Activated naive CD8-positive, alpha-beta T cell treated with anti-CD3 and anti-CD28 coated beads, Interleukin-2, amount 50 U/mL, for 24 hours (primary cell): ENCODE data around the gene DNAJC13.
A peak's percentile ranks its signal among the peaks of the same experiment; 100 is the strongest.

Experiments
- ATAC-seq: fragments of 150-1000 bp; cut with Tn5 transposase; one replicate; pipeline ENCODE4 v1.10.0; 2021
- DNase-seq: peaks from one replicate; pipeline ENCODE4 v3.0.0; 2021
- H3K27ac Mint-ChIP-seq: one replicate; pipeline ENCODE4 v1.8.0; 2021; ENCODE audit warnings: mild to moderate bottlenecking, mixed read lengths
- H3K27me3 Mint-ChIP-seq: one replicate; pipeline ENCODE4 v1.8.0; 2021; ENCODE audit warnings: mixed read lengths
- H3K36me3 Mint-ChIP-seq: one replicate; pipeline ENCODE4 v1.8.0; 2021; ENCODE audit warnings: low read depth, mixed read lengths
- H3K4me1 Mint-ChIP-seq: one replicate; pipeline ENCODE4 v1.8.0; 2021; ENCODE audit warnings: mixed read lengths
- H3K4me3 Mint-ChIP-seq: one replicate; pipeline ENCODE4 v1.8.0; 2021; ENCODE audit warnings: mild to moderate bottlenecking, moderate library complexity, mixed read lengths
- H3K9me3 Mint-ChIP-seq: one replicate; pipeline ENCODE4 v1.8.0; 2021; ENCODE audit warnings: mixed read lengths

DNAJC13 gene

GRCh38 chr3:132535575-132536441 lies 118.5 kb downstream of the DNAJC13 start:
- peaks cover 36% of the 10 kb centered on the region for H3K36me3 Mint-ChIP-seq
- no peaks in the 10 kb centered on the region for H3K27me3 Mint-ChIP-seq

GRCh38 chr3:132536442-132537153 lies 119.3 kb downstream of the DNAJC13 start:
- peaks cover 32% of the 10 kb centered on the region for H3K4me1 Mint-ChIP-seq
- peak overlapping the region; percentile 83 for H3K27ac Mint-ChIP-seq
- DNase-seq (no peak), ATAC-seq (peak; percentile 93)
- H3K36me3 Mint-ChIP-seq: peaks cover 35% of the 10 kb centered on the region
- no peaks in the 10 kb centered on the region for H3K9me3 Mint-ChIP-seq
- no peaks in the 10 kb centered on the region for H3K27me3 Mint-ChIP-seq
- no peak overlapping the region for H3K4me3 Mint-ChIP-seq

More at GRCh38 chr3:132535575-132536441, 118.5 kb downstream of the DNAJC13 start:
- H3K4me1 Mint-ChIP-seq: peaks cover 26% of the 10 kb centered on the region
- peak; percentile 45 for ATAC-seq
- peak; percentile 62 for DNase-seq
- no peaks in the 10 kb centered on the region for H3K9me3 Mint-ChIP-seq
- H3K27ac Mint-ChIP-seq: peak overlapping the region; percentile 83
- H3K4me3 Mint-ChIP-seq: no peak overlapping the region

DNA sequence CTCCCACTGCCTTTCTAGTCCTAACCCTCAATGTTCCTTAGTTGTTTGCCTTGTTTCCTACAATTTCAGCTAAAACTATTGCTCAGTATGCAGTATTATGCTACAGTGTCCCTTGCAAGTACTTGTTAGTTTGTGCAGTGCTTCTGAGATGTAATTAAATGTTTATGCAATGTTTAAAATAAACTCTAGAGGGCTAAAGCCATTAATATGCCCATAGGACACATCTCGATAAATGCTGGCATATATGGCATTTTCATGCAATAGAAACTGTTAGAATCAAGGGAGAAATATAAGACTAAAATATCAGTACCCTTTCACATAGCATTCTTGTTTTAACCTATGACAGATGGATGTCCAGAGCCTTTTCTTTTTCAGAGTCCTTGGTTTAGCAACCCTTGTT lies 120.0 kb downstream of the DNAJC13 start:
- Mint-ChIP-seq H3K9me3 (no peaks in the 10 kb centered on the region), H3K4me1 (peaks cover 39% of the 10 kb centered on the region), H3K4me3 (no peak overlapping the region), H3K27me3 (no peaks in the 10 kb centered on the region), H3K27ac (peak overlapping the region; percentile 83), H3K36me3 (peaks cover 39% of the 10 kb centered on the region)
- DNase-seq: no peak
- no peak for ATAC-seq

DNA sequence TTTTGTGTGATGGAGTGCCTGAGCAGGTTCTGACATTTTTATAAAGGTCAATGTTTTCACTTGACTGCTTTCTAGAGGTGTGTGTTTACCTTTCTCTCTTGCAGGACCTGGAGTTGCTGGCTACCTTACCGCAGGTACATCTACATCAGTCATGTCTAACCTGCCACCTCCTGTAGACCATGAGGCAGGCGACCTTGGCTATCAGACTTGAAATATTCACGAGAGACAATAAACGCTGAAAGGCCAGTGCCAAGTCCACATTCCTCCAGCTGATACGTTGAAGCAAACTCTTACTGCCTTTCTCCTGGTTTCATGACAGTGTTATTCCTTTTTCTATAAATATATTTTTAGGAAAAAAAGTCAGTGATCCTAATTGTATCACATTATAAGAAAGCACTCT lies 120.8 kb downstream of the DNAJC13 start:
- ATAC-seq: no peak
- no peak for DNase-seq
- Mint-ChIP-seq H3K27ac (no peak overlapping the region), H3K4me3 (no peak overlapping the region), H3K36me3 (peaks cover 39% of the 10 kb centered on the region), H3K9me3 (no peaks in the 10 kb centered on the region), H3K27me3 (no peaks in the 10 kb centered on the region), H3K4me1 (peaks cover 46% of the 10 kb centered on the region)

- H3K4me1 Mint-ChIP-seq: peaks cover 62% of the 10 kb centered on the region
- DNase-seq (no peak), ATAC-seq (no peak)
- no peak overlapping the region for H3K4me3 Mint-ChIP-seq
- H3K36me3 Mint-ChIP-seq: peaks cover 42% of the 10 kb centered on the region
- H3K9me3 Mint-ChIP-seq: no peaks in the 10 kb centered on the region
- no peaks in the 10 kb centered on the region for H3K27me3 Mint-ChIP-seq
- no peak overlapping the region for H3K27ac Mint-ChIP-seq
Measured at GRCh38 chr3:132539681-132540080, 122.4 kb downstream of the DNAJC13 start.

- Mint-ChIP-seq H3K27ac (peak overlapping the region; percentile 94), H3K4me3 (peak overlapping the region; percentile 40), H3K36me3 (peaks cover 30% of the 10 kb centered on the region), H3K27me3 (no peaks in the 10 kb centered on the region), H3K4me1 (peaks cover 63% of the 10 kb centered on the region), H3K9me3 (no peaks in the 10 kb centered on the region)
- DNase-seq: no peak
- no peak for ATAC-seq
Measured at GRCh38 chr3:132542577-132542976, 125.3 kb downstream of the DNAJC13 start.

GRCh38 chr3:132543011-132543739 lies 125.9 kb downstream of the DNAJC13 start:
- no peak for DNase-seq

DNA sequence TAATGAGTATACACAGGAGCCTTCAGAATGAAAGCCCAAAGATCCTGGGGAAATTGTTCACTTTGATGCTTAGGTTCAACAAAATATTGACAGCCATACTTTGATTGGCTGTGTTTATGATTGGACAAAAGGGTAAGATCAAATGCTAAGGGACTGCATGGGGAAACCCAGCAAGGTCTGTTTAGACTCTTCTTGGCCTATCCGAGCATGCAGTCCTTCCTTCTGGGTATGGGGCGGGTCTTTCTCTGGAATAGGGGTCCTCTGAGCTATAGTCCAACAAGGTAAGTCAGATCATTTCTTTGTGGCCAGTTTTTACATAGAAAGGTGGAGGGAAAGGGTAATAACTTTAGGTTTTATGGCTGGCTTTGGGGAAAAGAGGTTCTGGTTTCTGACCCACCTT lies 126.8 kb downstream of the DNAJC13 start:
- Mint-ChIP-seq H3K27ac (peak overlapping the region; percentile 94), H3K4me1 (peaks cover 65% of the 10 kb centered on the region), H3K36me3 (peaks cover 28% of the 10 kb centered on the region), H3K4me3 (peak overlapping the region; percentile 15), H3K27me3 (no peaks in the 10 kb centered on the region), H3K9me3 (no peaks in the 10 kb centered on the region)
- ATAC-seq (peak; percentile 64), DNase-seq (no peak)

More at GRCh38 chr3:132543011-132543739, 125.9 kb downstream of the DNAJC13 start:
- Mint-ChIP-seq H3K4me3 (peak overlapping the region; percentile 40), H3K27ac (peak overlapping the region; percentile 94), H3K27me3 (no peaks in the 10 kb centered on the region), H3K36me3 (peaks cover 27% of the 10 kb centered on the region), H3K9me3 (no peaks in the 10 kb centered on the region), H3K4me1 (peaks cover 60% of the 10 kb centered on the region)
- peak; percentile 78 for ATAC-seq

GRCh38 chr3:132545471-132545870 lies 128.2 kb downstream of the DNAJC13 start:
- H3K9me3 Mint-ChIP-seq: peaks cover 3% of the 10 kb centered on the region
- no peak for ATAC-seq
- H3K27me3 Mint-ChIP-seq: no peaks in the 10 kb centered on the region
- H3K27ac Mint-ChIP-seq: peak overlapping the region; percentile 94
- DNase-seq: no peak
- H3K4me3 Mint-ChIP-seq: no peak overlapping the region
- H3K36me3 Mint-ChIP-seq: peaks cover 31% of the 10 kb centered on the region
- peaks cover 78% of the 10 kb centered on the region for H3K4me1 Mint-ChIP-seq

DNA sequence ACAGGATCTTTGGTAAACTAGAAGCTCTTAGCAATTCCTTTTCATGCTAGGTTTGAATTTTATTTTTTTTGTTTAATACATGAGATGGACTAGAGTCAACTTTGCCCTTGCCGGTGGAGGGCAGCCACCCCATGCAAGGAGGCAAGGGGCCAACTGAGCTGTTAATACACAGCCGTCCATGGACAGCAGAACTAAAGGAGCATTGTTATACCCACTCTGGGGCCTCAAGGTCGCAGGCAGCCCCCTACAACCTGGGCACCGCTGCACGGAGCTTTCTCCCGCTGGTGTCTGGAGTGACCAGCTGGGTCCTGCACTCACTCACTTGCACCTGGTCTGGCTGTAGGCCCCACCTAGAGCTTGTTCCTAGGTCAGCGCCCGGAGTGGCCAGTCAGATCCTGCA lies 131.9 kb downstream of the DNAJC13 start:
- peak overlapping the region; percentile 65 for H3K4me3 Mint-ChIP-seq
- DNase-seq (no peak), ATAC-seq (no peak)
- H3K27me3 Mint-ChIP-seq: no peaks in the 10 kb centered on the region
- peaks cover 3% of the 10 kb centered on the region for H3K9me3 Mint-ChIP-seq
- peak overlapping the region; percentile 97 for H3K27ac Mint-ChIP-seq
- peaks cover 60% of the 10 kb centered on the region for H3K4me1 Mint-ChIP-seq
- peaks cover 23% of the 10 kb centered on the region for H3K36me3 Mint-ChIP-seq

DNA sequence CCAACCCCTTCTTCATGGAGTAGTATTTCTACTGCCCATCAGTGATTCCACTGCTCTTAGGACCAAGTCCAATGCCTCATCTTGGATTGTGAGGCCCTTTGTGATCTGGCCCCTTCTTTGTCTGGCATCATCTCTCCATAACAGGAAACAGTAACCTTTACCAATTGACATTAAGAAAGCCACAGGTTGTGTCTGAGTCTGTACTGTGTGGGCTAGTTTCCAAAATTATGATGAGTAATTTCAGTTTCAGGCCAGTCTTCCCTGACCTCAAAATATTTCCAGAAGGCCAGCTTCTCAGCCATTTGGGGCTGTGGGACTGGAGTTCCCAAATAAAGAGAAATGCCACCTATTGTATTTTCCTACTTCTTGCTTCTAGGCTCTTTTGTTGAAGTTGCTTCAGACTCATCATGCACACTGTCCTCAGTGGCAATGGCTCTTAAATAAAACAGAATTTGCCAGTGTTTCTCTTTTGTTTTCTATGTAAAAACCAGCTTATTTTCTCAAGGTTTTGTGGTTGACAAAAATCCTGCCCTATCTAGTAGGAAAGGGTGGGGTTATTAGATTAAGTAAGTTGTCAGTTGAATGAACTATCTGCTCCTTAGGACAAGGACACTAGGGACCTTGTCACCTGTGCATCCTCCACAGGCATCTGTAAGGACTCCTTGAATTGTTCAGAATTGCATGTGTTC lies 132.7 kb downstream of the DNAJC13 start:
- Mint-ChIP-seq H3K4me1 (peaks cover 53% of the 10 kb centered on the region), H3K27me3 (no peaks in the 10 kb centered on the region), H3K9me3 (peaks cover 3% of the 10 kb centered on the region), H3K36me3 (peaks cover 18% of the 10 kb centered on the region), H3K27ac (peak overlapping the region; percentile 97), H3K4me3 (peak overlapping the region; percentile 65)
- ATAC-seq (peak; percentile 95), DNase-seq (peak; percentile 26)

- Mint-ChIP-seq H3K36me3 (peaks cover 18% of the 10 kb centered on the region), H3K27me3 (no peaks in the 10 kb centered on the region), H3K27ac (peak overlapping the region; percentile 97), H3K4me3 (peak overlapping the region; percentile 65), H3K4me1 (peaks cover 47% of the 10 kb centered on the region), H3K9me3 (peaks cover 3% of the 10 kb centered on the region)
- ATAC-seq (peak; percentile 4), DNase-seq (no peak)
Measured at GRCh38 chr3:132550579-132551305, 133.4 kb downstream of the DNAJC13 start.

DNA sequence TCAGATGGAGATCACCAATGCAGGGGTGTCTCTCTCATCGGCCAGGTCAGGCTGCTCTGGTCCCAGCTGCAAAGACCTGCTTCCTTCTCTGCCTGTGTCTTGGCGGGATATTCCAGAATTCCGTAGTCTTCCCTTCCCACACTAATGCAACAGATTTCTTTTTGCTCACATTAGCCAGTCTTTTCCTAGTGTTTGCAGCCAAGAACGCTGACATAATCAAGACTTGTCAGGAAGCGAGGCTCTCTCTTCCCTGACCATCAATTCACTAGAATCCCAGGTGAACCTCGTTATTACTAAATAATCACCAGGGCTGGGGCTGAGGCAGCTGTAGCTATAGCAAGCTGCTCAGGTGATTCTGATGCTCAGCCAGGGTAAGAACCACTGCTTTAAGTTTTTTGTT lies 136.5 kb downstream of the DNAJC13 start:
- H3K36me3 Mint-ChIP-seq: peaks cover 13% of the 10 kb centered on the region

More for the DNA sequence above, 136.5 kb downstream of the DNAJC13 start:
- Mint-ChIP-seq H3K4me1 (peaks cover 33% of the 10 kb centered on the region), H3K9me3 (peaks cover 3% of the 10 kb centered on the region), H3K27ac (no peak overlapping the region), H3K27me3 (no peaks in the 10 kb centered on the region), H3K4me3 (no peak overlapping the region)
- DNase-seq (no peak), ATAC-seq (no peak)
